Jurkat, Clone E6-1 (cell line): ENCODE results near the gene JTB.
A peak's percentile ranks its signal among the peaks of the same experiment; 100 is the strongest.

ENCODE experiments used
- DNase-seq: peaks from one replicate; pipeline ENCODE4 v3.0.0-alpha.2; 2011; ENCODE audit warnings: low read depth, low spot score
- H3K4me3 ChIP-seq: 2 replicates; pipeline ENCODE4 v1.5.1; 2011; ENCODE audit warnings: mild to moderate bottlenecking, low read length, control low read depth, moderate library complexity

The JTB gene

GRCh38 chr1:153959454-153959853 is 18.0 kb downstream of the JTB start:
- H3K4me3 ChIP-seq: no peak overlapping the region
- no peak for DNase-seq

GRCh38 chr1:153958961-153959260 is 18.6 kb downstream of the JTB start:
- no peak for DNase-seq
- peak overlapping the region; percentile 95 for H3K4me3 ChIP-seq

- H3K4me3 ChIP-seq: peak within 1 kb of the TSS; percentile 95
- DNase-seq: peak; percentile 97
These were observed 19.1 kb downstream of the JTB start, which contains the start of gene CRTC2 for GRCh38 chr1:153958111-153958960. Gene CRTC2 (minus strand): TSS chr1:153958612. CDS start chr1:153958497, 115 bp downstream.

GRCh38 chr1:153957744-153958110 is 19.7 kb downstream of the JTB start:
- peak overlapping the region; percentile 95 for H3K4me3 ChIP-seq
- DNase-seq: no peak

- H3K4me3 ChIP-seq: peak overlapping the region; percentile 95
- DNase-seq: no peak
These were observed 20.3 kb downstream of the JTB start for GRCh38 chr1:153956997-153957715.

GRCh38 chr1:153954826-153955225 is 22.6 kb downstream of the JTB start:
- DNase-seq: no peak
- H3K4me3 ChIP-seq: no peak overlapping the region

- H3K4me3 ChIP-seq: no peak overlapping the region
- no peak for DNase-seq
These were observed 23.6 kb downstream of the JTB start for GRCh38 chr1:153953859-153954365.

- no peak overlapping the region for H3K4me3 ChIP-seq
- DNase-seq: no peak
These were observed 25.7 kb downstream of the JTB start for GRCh38 chr1:153951801-153952200.

- no peak for DNase-seq
- no peak overlapping the region for H3K4me3 ChIP-seq
These were observed 26.3 kb downstream of the JTB start for GRCh38 chr1:153951183-153951582.

GRCh38 chr1:153946622-153947241 is 30.7 kb downstream of the JTB start, which contains the start of gene DENND4B:
Gene DENND4B (minus strand): TSS chr1:153946718. CDS start chr1:153944374, 2,344 bp downstream.
- peak within 1 kb of the TSS; percentile 65 for H3K4me3 ChIP-seq
- no peak for DNase-seq

- DNase-seq: no peak
- H3K4me3 ChIP-seq: peak overlapping the region; percentile 65
These were observed 31.5 kb downstream of the JTB start for GRCh38 chr1:153945795-153946621.

GRCh38 chr1:153945131-153945794 is 32.2 kb downstream of the JTB start:
- H3K4me3 ChIP-seq: peak overlapping the region; percentile 65
- peak; percentile 80 for DNase-seq

GRCh38 chr1:153944827-153945117 is 32.7 kb downstream of the JTB start:
- H3K4me3 ChIP-seq: peak overlapping the region; percentile 65
- DNase-seq: no peak

GRCh38 chr1:153944005-153944826 is 33.3 kb downstream of the JTB start:
- DNase-seq: no peak
- peak overlapping the region; percentile 65 for H3K4me3 ChIP-seq

GRCh38 chr1:153942766-153943549 is 34.5 kb downstream of the JTB start:
- DNase-seq: no peak
- H3K4me3 ChIP-seq: no peak overlapping the region

- no peak overlapping the region for H3K4me3 ChIP-seq
- no peak for DNase-seq
These were observed 35.4 kb downstream of the JTB start for GRCh38 chr1:153941826-153942725.
